Vagina (tissue), 2 donors: Measurements from ENCODE around the gene SLC16A9.

Source experiments
- POLR2A ChIP-seq, 2 donors: fragments of 450-650 bp; IDR thresholded peaks; one replicate each; pipeline ENCODE4 v1.6.1; 2017; ENCODE audit warnings: antibody characterized with exemption in 2 of 2, mild to moderate bottlenecking in 2 of 2, moderate library complexity in 2 of 2
- TF ChIP-seq, protein P1 (sequence below), 3 experiments: fragments of 450-650 bp in 2 of 3; fragments of 200-600 bp in 1 of 3; sonication (generic) in 1 of 3; IDR thresholded peaks; one replicate each; pipeline ENCODE4 v1.5.1; 2017 to 2019; ENCODE audit warnings: antibody characterized with exemption in 3 of 3, mild to moderate bottlenecking in 2 of 3, moderate library complexity in 2 of 3

DNA sequence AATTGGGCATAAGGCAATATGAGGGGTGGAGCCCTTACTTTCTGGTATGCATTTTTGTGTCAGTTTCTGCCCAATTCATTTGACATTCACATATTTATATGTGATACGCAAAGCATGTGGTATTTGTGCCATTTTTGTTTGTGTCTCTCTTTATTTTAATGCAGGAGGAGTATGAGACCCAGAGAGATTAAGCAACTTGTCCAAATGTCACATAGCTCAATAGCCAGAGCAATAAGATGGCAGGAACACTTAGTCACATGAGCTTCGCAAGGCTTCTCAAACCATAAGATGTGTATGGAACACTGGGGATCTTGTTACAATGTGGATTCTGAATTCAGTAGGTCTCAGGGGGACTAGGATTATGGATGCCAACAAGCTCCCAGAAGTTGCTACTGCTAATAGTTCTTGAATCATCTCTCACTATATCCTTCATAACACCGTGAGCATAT, 24.4 kb upstream of the SLC16A9 start:
- TF ChIP-seq, protein P1, sequence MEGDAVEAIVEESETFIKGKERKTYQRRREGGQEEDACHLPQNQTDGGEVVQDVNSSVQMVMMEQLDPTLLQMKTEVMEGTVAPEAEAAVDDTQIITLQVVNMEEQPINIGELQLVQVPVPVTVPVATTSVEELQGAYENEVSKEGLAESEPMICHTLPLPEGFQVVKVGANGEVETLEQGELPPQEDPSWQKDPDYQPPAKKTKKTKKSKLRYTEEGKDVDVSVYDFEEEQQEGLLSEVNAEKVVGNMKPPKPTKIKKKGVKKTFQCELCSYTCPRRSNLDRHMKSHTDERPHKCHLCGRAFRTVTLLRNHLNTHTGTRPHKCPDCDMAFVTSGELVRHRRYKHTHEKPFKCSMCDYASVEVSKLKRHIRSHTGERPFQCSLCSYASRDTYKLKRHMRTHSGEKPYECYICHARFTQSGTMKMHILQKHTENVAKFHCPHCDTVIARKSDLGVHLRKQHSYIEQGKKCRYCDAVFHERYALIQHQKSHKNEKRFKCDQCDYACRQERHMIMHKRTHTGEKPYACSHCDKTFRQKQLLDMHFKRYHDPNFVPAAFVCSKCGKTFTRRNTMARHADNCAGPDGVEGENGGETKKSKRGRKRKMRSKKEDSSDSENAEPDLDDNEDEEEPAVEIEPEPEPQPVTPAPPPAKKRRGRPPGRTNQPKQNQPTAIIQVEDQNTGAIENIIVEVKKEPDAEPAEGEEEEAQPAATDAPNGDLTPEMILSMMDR (IDR thresholded peaks at IDR 0.05), result no peak
- no peak for TF ChIP-seq POLR2A (IDR thresholded peaks at IDR 0.05)
